Measurements from ENCODE around the gene USP46. TPM values are rescaled to one million over a fixed set of nuclear protein-coding genes. Genes with fewer than 3 reads are reported as not detected.

Gene USP46
- total RNA-seq, 1 donor from 2014 or later: 51.2 TPM

- H3K4me1 Mint-ChIP-seq (ENCODE audit: low read depth, unreplicated experiment): peaks cover 35% of the 10 kb centered on the region
- Histone ChIP-seq H2AFZ (ENCODE audit: low read depth, low read length) (no peak overlapping the region), H3K27ac (ENCODE audit: low read depth, low read length) (no peak overlapping the region), H3K79me2 (ENCODE audit: insufficient read depth, low read length) (peaks cover 75% of the 10 kb centered on the region), H3K9ac (ENCODE audit: low read length) (no peak overlapping the region), H3K27me3 (ENCODE audit: insufficient read depth, low read length) (no peaks in the 10 kb centered on the region), H3K36me3 (ENCODE audit: insufficient read depth, low read length) (no peaks in the 10 kb centered on the region), H3K4me1 (ENCODE audit: insufficient read depth, low read length) (peaks cover 27% of the 10 kb centered on the region), H3K4me2 (ENCODE audit: low read length) (no peak overlapping the region), H4K20me1 (ENCODE audit: insufficient read depth, low read length) (peaks cover 84% of the 10 kb centered on the region), H3K9me3 (ENCODE audit: insufficient read depth, low read depth, low read length) (no peaks in the 10 kb centered on the region), H3K4me3 (ENCODE audit: insufficient read depth, low read depth, low read length) (no peak overlapping the region)
- H3K4me3 Mint-ChIP-seq (ENCODE audit: unreplicated experiment): no peak overlapping the region
- no peaks in the 10 kb centered on the region for H3K9me3 Mint-ChIP-seq (ENCODE audit: unreplicated experiment)
- H3K27me3 Mint-ChIP-seq (ENCODE audit: low read depth, unreplicated experiment): no peaks in the 10 kb centered on the region
- TF ChIP-seq EZH2 (IDR thresholded peaks at IDR 0.05; ENCODE audit: insufficient read depth, low read length) (no peak), CTCF (IDR thresholded peaks at IDR 0.05; ENCODE audit: insufficient read depth, low read depth, low read length) (no peak)
- DNase-seq (ENCODE audit: low read depth) (no peak), FAIRE-seq (no peak)
- H3K27ac Mint-ChIP-seq (ENCODE audit: unreplicated experiment): no peak overlapping the region
- H3K36me3 Mint-ChIP-seq (ENCODE audit: low read depth, unreplicated experiment): peaks cover 8% of the 10 kb centered on the region
Observed at GRCh38 chr4:52645300-52645699, 13.8 kb downstream of the USP46 start.

DNA sequence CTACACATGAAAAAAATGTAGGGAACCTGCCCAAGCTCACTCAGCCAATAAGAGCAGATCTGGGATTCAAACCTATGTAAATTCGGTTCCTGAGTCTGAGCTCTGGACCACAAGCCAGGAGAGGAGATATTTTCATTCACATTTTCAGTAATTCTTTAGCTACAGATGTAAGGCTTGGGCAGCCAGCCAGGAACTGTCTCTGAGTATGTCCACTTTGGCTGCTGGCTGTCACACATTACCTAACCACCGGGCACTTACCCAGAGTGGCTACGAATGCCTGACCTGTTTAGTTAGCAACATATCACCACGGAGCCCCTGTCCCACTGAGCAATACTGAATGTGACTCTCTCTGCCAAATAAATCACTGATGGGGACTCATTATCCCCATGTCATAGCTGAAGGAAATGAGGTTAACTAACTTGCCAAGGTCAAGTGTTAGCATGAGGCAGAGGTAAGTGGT lies 15.3 kb downstream of the USP46 start:
- no peak overlapping the region for H3K27ac Mint-ChIP-seq (ENCODE audit: unreplicated experiment)
- H3K4me3 ChIP-seq (ENCODE audit: insufficient read depth, low read depth, low read length): no peak overlapping the region
- peak; percentile 71 for DNase-seq (ENCODE audit: low read depth)
- no peak overlapping the region for H2AFZ ChIP-seq (ENCODE audit: low read depth, low read length)
- H3K79me2 ChIP-seq (ENCODE audit: insufficient read depth, low read length): peaks cover 74% of the 10 kb centered on the region
- no peaks in the 10 kb centered on the region for H3K9me3 ChIP-seq (ENCODE audit: insufficient read depth, low read depth, low read length)
- no peaks in the 10 kb centered on the region for H3K36me3 ChIP-seq (ENCODE audit: insufficient read depth, low read length)
- H3K9ac ChIP-seq (ENCODE audit: low read length): no peak overlapping the region
- no peaks in the 10 kb centered on the region for H3K27me3 ChIP-seq (ENCODE audit: insufficient read depth, low read length)
- H3K27ac ChIP-seq (ENCODE audit: low read depth, low read length): no peak overlapping the region
- peaks cover 71% of the 10 kb centered on the region for H4K20me1 ChIP-seq (ENCODE audit: insufficient read depth, low read length)
- H3K4me1 ChIP-seq (ENCODE audit: insufficient read depth, low read length): peaks cover 27% of the 10 kb centered on the region
- peaks cover 2% of the 10 kb centered on the region for H3K36me3 Mint-ChIP-seq (ENCODE audit: low read depth, unreplicated experiment)
- TF ChIP-seq EZH2 (IDR thresholded peaks at IDR 0.05; ENCODE audit: insufficient read depth, low read length) (no peak), CTCF (IDR thresholded peaks at IDR 0.05; ENCODE audit: insufficient read depth, low read depth, low read length) (no peak)
- H3K9me3 Mint-ChIP-seq (ENCODE audit: unreplicated experiment): no peaks in the 10 kb centered on the region
- H3K4me2 ChIP-seq (ENCODE audit: low read length): no peak overlapping the region
- no peaks in the 10 kb centered on the region for H3K27me3 Mint-ChIP-seq (ENCODE audit: low read depth, unreplicated experiment)
- H3K4me1 Mint-ChIP-seq (ENCODE audit: low read depth, unreplicated experiment): peaks cover 37% of the 10 kb centered on the region
- FAIRE-seq: no peak
- no peak overlapping the region for H3K4me3 Mint-ChIP-seq (ENCODE audit: unreplicated experiment)

DNA sequence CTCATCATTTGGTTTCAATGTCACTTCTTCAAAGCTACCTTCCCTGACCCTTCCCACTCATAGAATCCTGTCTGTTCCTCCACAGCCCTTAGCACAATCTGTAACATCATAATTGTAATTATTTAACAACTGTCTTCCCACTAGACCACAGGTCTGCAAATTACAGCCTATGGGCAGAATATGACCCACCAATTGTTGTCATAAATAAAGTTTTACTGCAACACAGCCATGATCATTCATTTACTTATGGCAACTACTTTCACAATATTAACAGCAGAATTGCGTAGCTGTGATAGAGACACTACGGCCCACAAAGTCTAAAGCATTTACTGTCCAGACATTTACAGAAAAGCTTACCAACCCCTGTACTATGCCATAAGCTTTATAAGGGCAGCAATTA lies 15.9 kb downstream of the USP46 start:
- no peak overlapping the region for H3K27ac ChIP-seq (ENCODE audit: low read depth, low read length)
- no peak overlapping the region for H3K27ac Mint-ChIP-seq (ENCODE audit: unreplicated experiment)
- H3K4me1 Mint-ChIP-seq (ENCODE audit: low read depth, unreplicated experiment): peaks cover 37% of the 10 kb centered on the region
- no peaks in the 10 kb centered on the region for H3K9me3 Mint-ChIP-seq (ENCODE audit: unreplicated experiment)
- H3K27me3 ChIP-seq (ENCODE audit: insufficient read depth, low read length): no peaks in the 10 kb centered on the region
- DNase-seq (ENCODE audit: low read depth): no peak
- H3K4me1 ChIP-seq (ENCODE audit: insufficient read depth, low read length): peaks cover 27% of the 10 kb centered on the region
- no peaks in the 10 kb centered on the region for H3K9me3 ChIP-seq (ENCODE audit: insufficient read depth, low read depth, low read length)
- peaks cover 71% of the 10 kb centered on the region for H4K20me1 ChIP-seq (ENCODE audit: insufficient read depth, low read length)
- H3K36me3 ChIP-seq (ENCODE audit: insufficient read depth, low read length): no peaks in the 10 kb centered on the region
- peaks cover 73% of the 10 kb centered on the region for H3K79me2 ChIP-seq (ENCODE audit: insufficient read depth, low read length)
- no peak overlapping the region for H2AFZ ChIP-seq (ENCODE audit: low read depth, low read length)
- no peak overlapping the region for H3K4me3 ChIP-seq (ENCODE audit: insufficient read depth, low read depth, low read length)
- H3K9ac ChIP-seq (ENCODE audit: low read length): no peak overlapping the region
- no peaks in the 10 kb centered on the region for H3K27me3 Mint-ChIP-seq (ENCODE audit: low read depth, unreplicated experiment)
- no peak overlapping the region for H3K4me2 ChIP-seq (ENCODE audit: low read length)
- FAIRE-seq: no peak
- H3K36me3 Mint-ChIP-seq (ENCODE audit: low read depth, unreplicated experiment): peaks cover under 1% of the 10 kb centered on the region
- TF ChIP-seq CTCF (IDR thresholded peaks at IDR 0.05; ENCODE audit: insufficient read depth, low read depth, low read length) (no peak), EZH2 (IDR thresholded peaks at IDR 0.05; ENCODE audit: insufficient read depth, low read length) (no peak)
- no peak overlapping the region for H3K4me3 Mint-ChIP-seq (ENCODE audit: unreplicated experiment)

Measured in astrocyte (in vitro differentiated cells and primary cell).